Motor neuron (in vitro differentiated cells): ENCODE data around the gene DSCAML1. TPM values are rescaled to one million over a fixed set of nuclear protein-coding genes. Genes with fewer than 3 reads are reported as not detected.

Experiments
- total RNA-seq, 8 experiments: library from RNA; unstranded; fragments of 300-600 nt; gene quantifications; 2 replicates each; pipeline versions ENCODE4 v1.2.3 to v1.2.4, GENCODE V29; 2022

The DSCAML1 gene
- total RNA-seq, 8 experiments from 2014 or later: 0.08 to 0.71 (median 0.42) TPM; not detected in 2

Other genes starting within 250 kb of the DSCAML1 start
- gene FXYD2, start 27.5 kb upstream of the DSCAML1 start, total RNA-seq: 1 to 10 TPM in 5 of 8 experiments, under 1 TPM in 3; 0.22 to 4.3 (median 1.3) TPM
- gene FXYD6, start 79.4 kb upstream of the DSCAML1 start, total RNA-seq: 100 to 1,000 TPM in 5 of 8 experiments, under 1 TPM in 3; 0.18 to 230 (median 114) TPM
- gene TMPRSS13, start 132.2 kb upstream of the DSCAML1 start, total RNA-seq: under 1 TPM in 7 of 8 experiments, not detected in 1; 0.11 to 0.95 (median 0.15) TPM
- 1 to 10 TPM in 4 of 8 experiments, under 1 TPM in 3, not detected in 1; 0.33 to 3.4 (median 1.0) TPM for gene IL10RA, start 189.2 kb upstream of the DSCAML1 start, total RNA-seq